Measurements from ENCODE around the gene GNAQ.

GNAQ gene

GRCh38 chr9:77802515-77803293, 228.9 kb downstream of the GNAQ start:
- Mint-ChIP-seq H3K27me3 (no peaks in the 10 kb centered on the region), H3K9me3 (no peaks in the 10 kb centered on the region), H3K27ac (no peak overlapping the region), H3K4me3 (no peak overlapping the region), H3K4me1 (peaks cover 19% of the 10 kb centered on the region)
- no peak for DNase-seq
- ATAC-seq, result no peak

- ATAC-seq, result no peak
- Mint-ChIP-seq H3K4me1 (peaks cover 19% of the 10 kb centered on the region), H3K4me3 (no peak overlapping the region), H3K27me3 (no peaks in the 10 kb centered on the region), H3K9me3 (no peaks in the 10 kb centered on the region), H3K27ac (no peak overlapping the region)
- no peak for DNase-seq
Observed at GRCh38 chr9:77802064-77802463, 229.5 kb downstream of the GNAQ start.

GRCh38 chr9:77800924-77801551, 230.6 kb downstream of the GNAQ start:
- peak; percentile 65 for ATAC-seq
- Mint-ChIP-seq H3K4me1 (peaks cover 13% of the 10 kb centered on the region), H3K27ac (peak overlapping the region in 1 of 2 donors; percentile 30), H3K4me3 (no peak overlapping the region), H3K27me3 (no peaks in the 10 kb centered on the region), H3K9me3 (no peaks in the 10 kb centered on the region)
- no peak for DNase-seq

GRCh38 chr9:77798140-77798539, 233.5 kb downstream of the GNAQ start:
- no peak overlapping the region for H3K4me3 Mint-ChIP-seq
- H3K27me3 Mint-ChIP-seq, result no peaks in the 10 kb centered on the region
- no peaks in the 10 kb centered on the region for H3K9me3 Mint-ChIP-seq
- H3K27ac Mint-ChIP-seq, result no peak overlapping the region
- no peak for DNase-seq
- peaks cover 13% of the 10 kb centered on the region for H3K4me1 Mint-ChIP-seq
- ATAC-seq, result no peak

GRCh38 chr9:77794985-77795384, 236.6 kb downstream of the GNAQ start:
- Mint-ChIP-seq H3K4me1 (no peaks in the 10 kb centered on the region), H3K27ac (no peak overlapping the region), H3K9me3 (no peaks in the 10 kb centered on the region), H3K27me3 (no peaks in the 10 kb centered on the region), H3K4me3 (no peak overlapping the region)
- no peak for ATAC-seq
- no peak for DNase-seq

- DNase-seq (no peak), ATAC-seq (no peak)
- no peaks in the 10 kb centered on the region for H3K9me3 Mint-ChIP-seq
- H3K27ac Mint-ChIP-seq, result no peak overlapping the region
- no peaks in the 10 kb centered on the region for H3K4me1 Mint-ChIP-seq
- H3K4me3 Mint-ChIP-seq, result no peak overlapping the region
- H3K27me3 Mint-ChIP-seq, result no peaks in the 10 kb centered on the region
Observed at GRCh38 chr9:77793849-77794248, 237.8 kb downstream of the GNAQ start.

GRCh38 chr9:77789891-77790290, 241.7 kb downstream of the GNAQ start:
- ATAC-seq (no peak), DNase-seq (no peak)
- no peak overlapping the region for H3K27ac Mint-ChIP-seq
- H3K4me3 Mint-ChIP-seq, result no peak overlapping the region
- H3K4me1 Mint-ChIP-seq, result no peaks in the 10 kb centered on the region
- H3K27me3 Mint-ChIP-seq, result no peaks in the 10 kb centered on the region
- no peaks in the 10 kb centered on the region for H3K9me3 Mint-ChIP-seq

- ATAC-seq, result no peak
Observed at GRCh38 chr9:77785341-77785740, 246.3 kb downstream of the GNAQ start.

GRCh38 chr9:77783518-77783917, 248.1 kb downstream of the GNAQ start:
- Mint-ChIP-seq H3K4me1 (peaks cover 27% of the 10 kb centered on the region), H3K9me3 (peaks cover 4 to 14% of the 10 kb centered on the region in 2 donors), H3K27me3 (no peaks in the 10 kb centered on the region), H3K27ac (no peak overlapping the region), H3K4me3 (no peak overlapping the region)
- DNase-seq (no peak), ATAC-seq (no peak)

More at GRCh38 chr9:77785341-77785740, 246.3 kb downstream of the GNAQ start:
- Mint-ChIP-seq H3K27me3 (no peaks in the 10 kb centered on the region), H3K4me3 (no peak overlapping the region), H3K4me1 (peaks cover 10% of the 10 kb centered on the region), H3K27ac (no peak overlapping the region), H3K9me3 (peaks cover 4 to 9% of the 10 kb centered on the region in 2 donors)
- no peak for DNase-seq

- DNase-seq (no peak), ATAC-seq (peak; percentile 76)
- H3K4me3 Mint-ChIP-seq, result peak overlapping the region; percentile 52 to 66
Observed at GRCh38 chr9:77779010-77779409, 252.6 kb downstream of the GNAQ start.

GRCh38 chr9:77773381-77773780, 258.2 kb downstream of the GNAQ start:
- DNase-seq (no peak), ATAC-seq (no peak)
- Mint-ChIP-seq H3K27me3 (no peaks in the 10 kb centered on the region), H3K9me3 (peaks cover 5 to 9% of the 10 kb centered on the region in 2 donors), H3K4me3 (no peak overlapping the region), H3K27ac (no peak overlapping the region), H3K4me1 (peaks cover 9% of the 10 kb centered on the region)

More at GRCh38 chr9:77779010-77779409, 252.6 kb downstream of the GNAQ start:
- Mint-ChIP-seq H3K4me1 (peaks cover 27% of the 10 kb centered on the region), H3K27me3 (no peaks in the 10 kb centered on the region), H3K9me3 (peaks cover 14 to 20% of the 10 kb centered on the region in 2 donors), H3K27ac (peak overlapping the region; percentile 43 to 90)

GRCh38 chr9:77772646-77773045, 259.0 kb downstream of the GNAQ start:
- H3K27ac Mint-ChIP-seq, result no peak overlapping the region
- no peak overlapping the region for H3K4me3 Mint-ChIP-seq
- H3K9me3 Mint-ChIP-seq, result peaks cover 0 to 5% of the 10 kb centered on the region in 2 donors
- H3K4me1 Mint-ChIP-seq, result peaks cover 9% of the 10 kb centered on the region
- ATAC-seq (no peak), DNase-seq (no peak)
- H3K27me3 Mint-ChIP-seq, result no peaks in the 10 kb centered on the region

GRCh38 chr9:77771171-77771570, 260.4 kb downstream of the GNAQ start:
- ATAC-seq, result no peak
- peaks cover 0 to 3% of the 10 kb centered on the region in 2 donors for H3K9me3 Mint-ChIP-seq

GRCh38 chr9:77770340-77770739, 261.3 kb downstream of the GNAQ start:
- ATAC-seq, result no peak
- H3K9me3 Mint-ChIP-seq, result no peaks in the 10 kb centered on the region
- H3K4me1 Mint-ChIP-seq, result peaks cover 9% of the 10 kb centered on the region
- H3K27me3 Mint-ChIP-seq, result no peaks in the 10 kb centered on the region
- H3K4me3 Mint-ChIP-seq, result no peak overlapping the region
- no peak overlapping the region for H3K27ac Mint-ChIP-seq
- DNase-seq, result no peak

More at GRCh38 chr9:77771171-77771570, 260.4 kb downstream of the GNAQ start:
- Mint-ChIP-seq H3K4me3 (no peak overlapping the region), H3K27ac (no peak overlapping the region), H3K4me1 (peaks cover 9% of the 10 kb centered on the region), H3K27me3 (no peaks in the 10 kb centered on the region)
- DNase-seq, result no peak

- H3K27me3 Mint-ChIP-seq, result no peaks in the 10 kb centered on the region
- H3K27ac Mint-ChIP-seq, result peak overlapping the region in 1 of 2 donors; percentile 28
- DNase-seq (no peak), ATAC-seq (no peak)
- H3K9me3 Mint-ChIP-seq, result no peaks in the 10 kb centered on the region
- no peak overlapping the region for H3K4me3 Mint-ChIP-seq
- H3K4me1 Mint-ChIP-seq, result peaks cover 9% of the 10 kb centered on the region
Observed at GRCh38 chr9:77769246-77769645, 262.4 kb downstream of the GNAQ start.

- Mint-ChIP-seq H3K27ac (no peak overlapping the region), H3K27me3 (no peaks in the 10 kb centered on the region), H3K4me3 (no peak overlapping the region), H3K4me1 (peaks cover under 1% of the 10 kb centered on the region), H3K9me3 (no peaks in the 10 kb centered on the region)
- ATAC-seq, result no peak
- DNase-seq, result no peak
Observed at GRCh38 chr9:77766587-77766986, 265.0 kb downstream of the GNAQ start.

All from stimulated activated naive CD8-positive, alpha-beta T cell treated with anti-CD3 and anti-CD28 coated beads, Interleukin-15, amount 100 ng/mL, for 72 hours (primary cell).